Measurements from ENCODE around the gene BACH2.
"Not testable (repeated sequence)": the region's sequence is repeated elsewhere in the genome, so short reads cannot be mapped to it uniquely, and the experiment has no call there.

BACH2 gene

DNA sequence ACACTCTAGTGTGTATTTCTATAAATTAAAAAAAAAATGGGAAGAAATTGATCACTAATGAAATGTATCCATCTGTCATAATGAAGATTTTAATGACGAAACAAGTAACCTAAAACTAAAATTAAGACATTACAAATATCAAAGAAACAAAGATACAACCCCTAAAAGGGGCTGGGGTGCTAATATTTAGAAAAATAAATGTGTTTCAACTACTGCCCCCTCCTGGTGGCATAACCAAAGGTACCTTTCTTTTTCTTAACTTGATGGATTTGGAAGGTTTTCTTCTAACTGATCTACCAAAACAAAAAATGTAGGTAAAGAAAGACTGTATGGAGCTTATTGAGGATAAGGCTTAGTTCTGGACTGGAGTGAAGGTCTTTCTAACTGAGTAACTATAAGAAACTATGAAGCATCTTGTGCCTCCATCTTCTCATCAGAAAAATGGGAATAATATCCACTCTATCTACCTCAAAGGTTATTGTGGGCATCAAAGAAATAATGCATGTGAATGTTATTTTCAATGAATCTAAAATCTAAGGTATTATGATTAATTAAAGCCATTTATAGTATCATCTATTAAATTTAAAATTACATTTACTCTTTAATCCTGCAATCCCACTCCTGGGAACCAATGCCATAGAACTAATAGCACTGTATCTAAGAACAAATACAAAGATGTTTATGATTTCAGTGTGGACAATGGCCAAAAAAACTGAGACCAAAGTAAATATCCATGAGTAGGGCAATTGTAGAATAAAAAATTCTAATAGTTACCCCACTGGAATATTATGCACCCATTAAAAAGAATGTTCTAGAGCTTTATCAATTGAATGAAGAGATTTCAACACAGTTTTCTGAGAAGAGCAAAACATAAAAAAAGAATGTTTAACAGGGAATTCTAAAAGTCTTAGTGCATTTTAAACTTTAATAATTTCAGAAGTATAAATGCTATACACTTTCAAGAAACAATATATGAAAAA, 117.2 kb downstream of the BACH2 start:
- DNase-seq: no peak

DNA sequence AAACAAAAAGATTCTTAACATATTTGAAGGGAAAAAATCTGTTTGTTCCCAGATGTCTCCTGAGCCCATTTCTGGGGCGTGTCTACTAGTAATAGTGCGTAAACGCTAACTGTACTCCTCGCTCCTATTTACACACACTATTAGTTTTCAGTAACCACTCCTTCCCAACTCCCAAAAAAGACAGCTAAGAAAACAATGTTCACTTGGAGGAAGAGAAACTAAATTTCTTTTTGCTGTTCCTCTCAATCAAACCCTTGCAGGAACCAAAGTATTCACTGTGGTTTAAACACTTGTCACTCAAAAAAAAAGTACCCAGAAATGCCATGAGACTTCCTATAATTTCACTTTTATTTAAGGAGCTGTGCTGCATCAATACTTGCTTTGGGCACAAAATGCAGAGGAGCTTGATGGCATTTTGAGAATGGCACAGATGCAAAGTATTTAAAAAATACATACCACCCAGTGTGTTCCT, 118.2 kb downstream of the BACH2 start:
- DNase-seq: no peak

DNA sequence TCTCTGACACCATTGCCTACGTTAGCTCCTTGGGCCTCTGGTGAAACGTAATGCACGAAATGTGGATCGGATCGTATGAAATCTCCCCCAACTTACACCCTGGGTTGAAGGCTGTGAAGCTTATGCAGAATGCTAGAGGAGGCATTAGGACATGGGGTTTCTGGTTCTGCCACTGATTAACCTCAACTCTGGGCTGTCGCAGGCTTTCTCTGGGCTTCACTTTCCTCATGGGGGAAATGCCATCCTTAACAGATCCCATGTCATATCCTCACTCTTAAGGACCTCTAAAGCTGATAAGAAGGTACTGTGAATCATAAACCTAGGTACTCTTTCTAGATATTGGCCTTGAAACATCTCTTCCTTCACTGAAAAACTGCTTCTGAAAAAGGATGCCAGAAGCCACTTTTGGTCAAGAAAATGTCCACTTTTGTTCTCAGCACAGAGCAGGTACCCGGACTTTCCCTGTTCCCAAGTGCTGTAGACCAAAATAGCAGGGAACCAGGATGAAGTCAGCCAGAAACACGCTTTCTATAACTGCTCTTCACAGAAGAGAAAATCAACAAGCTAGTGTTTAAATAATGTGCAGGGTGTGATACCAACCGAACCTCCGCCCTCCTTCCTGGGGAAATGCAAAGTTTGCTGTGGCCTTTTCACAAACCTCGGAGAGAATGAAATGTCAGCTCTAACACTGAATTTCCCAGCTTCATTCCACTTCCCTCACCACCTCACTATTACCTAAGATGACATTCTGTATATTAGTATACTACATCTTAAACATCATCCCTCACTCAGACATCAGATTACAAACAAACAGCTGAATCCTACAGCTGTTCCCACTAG, 118.9 kb downstream of the BACH2 start:
- DNase-seq: no peak

DNA sequence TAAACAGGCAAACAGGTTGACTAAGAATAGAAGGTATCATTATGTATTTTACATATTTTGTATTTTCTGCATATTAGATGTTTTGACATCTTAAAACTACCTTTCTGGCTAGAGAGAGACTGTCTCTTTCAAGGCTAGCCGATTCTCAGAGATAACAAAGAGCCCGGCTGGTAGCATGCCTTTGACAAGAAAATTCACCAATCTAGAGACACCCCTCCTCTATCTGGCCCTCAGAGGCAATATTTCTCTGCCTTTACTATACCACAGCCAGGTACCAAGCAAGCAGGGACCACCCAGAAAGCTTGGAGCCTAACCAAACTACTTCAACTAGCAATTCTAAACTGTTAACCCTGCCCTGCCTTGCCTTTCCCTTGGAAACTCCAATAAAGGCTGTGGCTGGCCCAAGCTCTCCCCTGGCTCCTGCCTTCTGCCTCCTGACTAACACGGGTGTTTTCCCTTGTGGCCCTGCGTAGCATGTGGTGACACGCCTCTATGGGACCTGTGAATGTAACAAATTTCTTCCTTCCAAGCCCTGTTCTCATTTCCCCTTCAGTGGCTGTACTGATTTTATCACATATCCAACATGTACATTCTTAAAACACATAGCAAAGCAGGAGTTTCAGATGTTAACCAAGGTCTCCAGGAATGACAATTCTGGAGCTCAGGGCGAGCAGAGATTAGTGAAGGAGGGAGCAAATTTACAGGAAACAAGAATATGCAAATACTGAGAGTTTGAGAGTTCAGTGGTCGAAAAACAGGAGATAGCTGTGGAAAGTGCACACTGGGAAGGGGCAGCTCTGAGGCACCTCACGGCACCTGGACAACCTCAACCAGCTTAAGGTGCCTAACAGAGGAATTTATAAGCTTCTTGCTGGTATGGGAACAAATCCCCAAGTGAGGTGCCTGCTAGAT, 120.8 kb downstream of the BACH2 start:
- no peak for DNase-seq

DNA sequence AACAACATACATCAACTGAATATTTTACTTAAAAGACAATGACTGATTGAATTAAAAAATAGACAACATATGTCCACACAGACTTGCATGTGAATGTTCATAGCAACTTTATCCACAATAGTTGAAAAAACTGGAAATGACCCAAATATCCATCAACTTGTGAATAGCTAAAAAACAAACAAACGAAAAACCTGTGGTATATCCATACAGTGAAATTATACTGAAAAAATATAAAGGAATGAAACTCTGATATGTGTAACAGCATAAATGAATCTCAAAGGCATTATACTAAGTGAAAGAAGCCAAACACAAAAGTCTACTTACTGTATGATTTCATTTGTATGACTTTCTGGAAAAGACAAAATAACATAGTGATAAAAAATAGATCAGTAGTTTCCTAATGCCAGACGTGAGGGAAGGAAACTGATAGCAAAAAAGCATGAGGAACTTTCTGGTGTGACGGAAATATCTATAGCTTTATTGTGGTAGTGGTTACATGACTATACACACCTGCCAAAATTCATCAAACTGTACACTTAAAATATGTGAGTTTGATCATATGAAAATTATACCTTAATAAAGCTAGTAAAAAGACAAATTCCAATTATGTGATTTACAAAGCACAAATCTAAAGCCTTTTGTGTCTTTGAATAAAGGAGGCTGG, 123.2 kb downstream of the BACH2 start:
- no peak for DNase-seq

DNA sequence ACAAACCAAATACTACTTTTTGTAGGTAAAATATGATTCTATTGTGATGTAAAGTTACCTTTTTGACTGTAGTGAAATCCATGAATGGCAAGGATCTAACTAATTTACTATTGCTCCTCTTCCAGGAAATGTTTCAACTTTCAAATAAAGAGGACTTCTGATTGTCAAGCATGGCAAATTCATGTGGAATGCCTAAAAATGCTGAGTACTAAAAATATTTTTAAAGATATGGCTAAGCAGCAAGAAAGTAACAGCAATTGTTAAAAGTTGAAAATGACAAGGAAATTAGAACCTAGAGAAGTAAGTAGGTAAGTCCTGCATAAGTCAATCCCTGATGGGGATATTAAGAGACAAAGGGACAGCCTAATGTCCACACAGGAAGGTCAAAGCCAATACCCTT, 126.0 kb downstream of the BACH2 start:
- no peak for DNase-seq

DNA sequence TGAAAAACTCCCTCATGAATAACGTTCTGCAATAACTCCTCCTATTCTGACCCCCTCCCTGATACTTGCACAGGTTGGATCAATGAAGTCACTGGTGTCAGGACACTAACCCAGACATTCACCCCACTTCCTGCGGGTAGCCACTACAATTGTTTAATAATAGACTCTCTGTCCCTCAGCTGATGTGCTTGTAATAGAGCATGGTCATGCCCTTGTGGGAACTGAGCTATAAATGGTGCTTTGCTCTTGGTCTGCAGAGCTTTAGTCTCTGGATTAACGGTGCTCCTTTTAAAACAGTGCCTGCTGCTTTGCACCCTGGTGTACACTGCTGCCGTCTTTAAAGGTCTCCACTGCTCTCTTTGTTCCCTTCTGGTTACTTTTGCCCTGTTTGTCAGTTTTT, 127.3 kb downstream of the BACH2 start:
- no peak for DNase-seq

DNA sequence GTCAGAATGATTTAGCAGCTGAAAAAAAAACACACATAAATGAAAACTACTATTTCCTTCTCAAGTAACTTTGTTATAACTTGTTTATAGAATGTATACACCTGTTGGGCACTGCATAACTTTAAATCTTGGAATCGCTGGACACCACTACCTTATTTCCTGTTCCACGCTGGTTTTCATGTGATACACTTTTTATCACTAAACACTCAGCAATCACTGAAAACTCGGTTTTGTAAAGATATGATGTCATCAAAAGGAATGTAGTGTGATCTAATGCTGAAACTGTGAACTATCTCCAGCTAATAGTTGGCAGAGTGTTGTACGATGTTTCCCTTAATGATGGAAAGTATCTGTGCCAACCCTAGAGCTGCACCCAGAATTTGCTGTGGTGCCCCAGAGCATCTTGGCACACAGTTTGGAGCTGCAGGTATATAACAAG, 127.9 kb downstream of the BACH2 start:
- no peak for DNase-seq

DNA sequence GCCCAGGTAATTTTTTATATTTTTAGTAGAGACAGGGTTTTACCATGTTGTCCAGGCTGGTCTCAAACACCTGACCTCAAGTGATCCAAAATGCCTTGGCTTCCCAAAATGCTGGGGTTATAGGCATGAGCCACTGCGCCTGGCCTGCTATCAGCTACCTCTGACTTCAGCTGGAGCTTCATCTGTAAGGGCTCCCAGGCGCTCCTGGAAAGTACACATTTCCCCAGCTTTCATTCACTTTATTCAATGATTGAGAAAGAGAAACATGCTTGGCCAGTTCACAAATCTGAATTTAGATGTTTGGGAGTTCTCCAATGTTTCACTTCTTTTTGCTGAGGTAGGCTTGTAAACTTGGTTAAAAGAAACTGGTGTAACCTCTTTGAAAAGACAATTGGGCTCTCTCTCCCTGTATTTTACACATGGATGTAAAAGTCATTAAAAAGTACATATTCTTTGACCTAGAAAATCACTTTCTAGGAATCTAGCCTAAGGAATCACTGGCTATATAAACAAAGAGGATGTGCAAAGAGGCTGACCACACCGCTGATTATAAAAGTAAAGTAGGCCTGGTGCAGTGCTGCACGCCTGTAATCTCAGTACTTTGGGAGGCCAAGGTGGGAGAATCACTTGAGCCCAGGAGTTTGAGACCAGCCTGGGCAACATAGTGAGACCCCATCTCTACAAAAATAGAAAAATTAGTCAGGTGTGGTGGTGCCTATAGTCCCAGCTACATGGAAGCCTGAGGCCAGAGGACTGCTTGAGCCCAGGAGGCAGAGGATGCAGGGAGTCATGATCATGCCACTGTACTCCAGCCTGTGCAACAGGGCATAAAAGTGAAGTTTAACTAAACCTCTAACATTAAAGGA, 128.9 kb downstream of the BACH2 start:
- no peak for DNase-seq

DNA sequence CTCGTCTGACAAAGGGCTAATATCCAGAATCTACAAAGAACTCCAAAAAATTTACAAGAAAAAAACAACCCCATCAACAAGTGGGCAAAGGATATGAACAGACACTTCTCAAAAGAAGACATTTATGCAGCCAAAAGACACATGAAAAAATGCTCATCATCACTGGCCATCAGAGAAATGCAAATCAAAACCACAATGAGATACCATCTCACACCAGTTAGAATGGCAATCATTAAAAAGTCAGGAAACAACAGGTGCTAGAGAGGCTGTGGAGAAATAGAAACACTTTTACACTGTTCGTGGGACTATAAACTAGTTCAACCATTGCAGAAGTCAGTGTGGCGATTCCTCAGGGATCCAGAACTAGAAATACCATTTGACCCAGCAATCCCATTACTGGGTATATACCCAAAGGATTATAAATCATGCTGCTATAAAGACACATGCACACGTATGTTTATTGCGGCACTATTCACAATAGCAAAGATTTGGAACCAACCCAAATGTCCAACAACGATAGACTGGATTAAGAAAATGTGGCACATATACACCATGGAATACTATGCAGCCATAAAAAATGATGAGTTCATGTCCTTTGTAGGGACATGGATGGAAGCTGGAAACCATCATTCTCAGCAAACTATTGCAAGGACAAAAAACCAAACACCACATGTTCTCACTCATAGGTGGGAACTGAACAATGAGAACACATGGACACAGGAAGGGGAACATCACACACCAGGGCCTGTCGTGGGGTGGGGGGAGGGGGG, 130.3 kb downstream of the BACH2 start:
- not testable (repeated sequence) for DNase-seq

DNA sequence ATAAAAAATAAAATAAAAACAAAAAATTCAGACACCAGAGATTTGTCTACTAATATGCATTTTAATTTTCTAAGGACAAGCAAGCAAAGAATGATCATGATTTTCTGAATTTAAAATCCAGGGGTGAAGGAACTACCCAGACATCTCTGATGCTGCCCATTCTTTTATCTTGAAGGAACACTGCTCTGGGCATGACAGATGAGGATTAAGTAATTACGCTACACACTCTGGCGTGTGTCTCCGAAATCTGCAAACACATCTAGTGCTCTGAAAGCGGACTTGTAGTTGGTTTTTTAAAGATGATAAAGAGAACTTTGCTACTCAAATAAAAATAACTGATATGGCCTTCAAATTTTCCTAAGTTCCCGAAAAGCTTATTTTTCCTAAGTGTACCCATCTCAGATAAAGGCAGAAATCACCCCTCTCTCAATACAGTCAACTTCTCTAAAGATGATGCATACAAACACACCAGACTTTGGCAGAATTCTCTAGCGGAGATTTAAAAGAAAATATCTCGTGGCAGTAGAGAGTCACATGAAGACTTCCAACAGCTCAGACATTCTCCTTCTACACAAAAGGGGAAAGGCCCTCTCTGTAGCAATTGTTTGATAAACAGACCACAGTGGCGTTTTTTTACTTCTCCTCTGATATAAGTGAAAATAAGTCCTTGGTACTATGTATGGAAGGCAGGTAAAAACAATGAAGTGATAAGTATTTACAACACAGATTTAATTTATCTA, 133.8 kb downstream of the BACH2 start:
- DNase-seq: no peak

DNA sequence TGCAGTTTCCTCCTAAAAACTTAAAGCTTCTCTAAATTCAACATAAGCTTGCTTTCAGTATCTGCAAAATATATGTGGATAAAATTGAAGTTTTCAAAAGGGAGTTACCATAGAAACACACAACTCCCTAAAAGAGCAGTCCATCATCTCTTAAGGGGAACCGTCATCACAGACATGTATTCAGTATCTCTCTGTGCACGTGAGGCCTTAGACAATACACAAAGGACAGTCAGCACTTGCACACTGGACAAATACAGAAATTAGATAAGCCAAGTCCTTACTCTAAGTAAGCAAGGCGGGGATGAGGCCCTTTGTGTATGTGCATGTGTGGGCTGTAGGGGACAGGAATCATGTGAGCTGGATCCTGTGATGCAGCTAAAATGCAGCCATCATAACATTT, 136.6 kb downstream of the BACH2 start:
- no peak for DNase-seq

DNA sequence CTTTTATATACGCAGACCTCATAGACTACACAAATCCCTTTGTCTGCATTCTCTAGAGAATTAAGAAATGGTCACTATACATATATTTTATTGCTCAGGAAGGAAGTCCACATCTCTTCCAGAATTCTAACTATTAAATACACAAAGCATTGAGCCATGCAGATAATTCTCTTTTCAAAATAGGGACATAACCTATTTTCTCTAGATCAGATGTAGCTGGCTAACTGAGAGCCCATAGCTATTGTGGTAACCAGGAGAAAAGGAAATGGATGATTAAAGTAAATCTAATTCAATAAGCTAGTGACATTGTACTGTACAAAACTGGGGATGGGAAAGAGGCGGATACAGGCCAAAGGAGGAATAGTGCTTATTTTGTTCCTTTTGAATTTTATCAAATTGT, 137.2 kb downstream of the BACH2 start:
- DNase-seq: no peak

DNA sequence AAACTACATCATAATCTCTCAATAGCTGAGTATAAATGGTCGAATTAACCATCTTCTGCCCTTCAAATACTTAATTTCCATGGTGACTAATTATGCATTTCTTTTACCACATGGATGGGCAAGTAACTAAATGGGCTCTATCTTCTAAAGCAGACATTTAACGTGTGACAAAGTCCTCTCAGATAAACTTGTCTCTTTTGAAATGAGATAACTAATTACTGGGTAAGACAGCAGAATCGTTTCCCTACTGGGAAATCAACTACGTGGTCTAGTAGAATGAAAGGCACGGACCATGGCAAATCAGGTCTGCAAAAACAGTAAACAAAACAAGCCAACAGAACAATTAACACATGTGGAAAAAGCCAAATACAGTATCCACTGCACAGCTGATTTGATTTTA, 137.7 kb downstream of the BACH2 start:
- DNase-seq: no peak

DNA sequence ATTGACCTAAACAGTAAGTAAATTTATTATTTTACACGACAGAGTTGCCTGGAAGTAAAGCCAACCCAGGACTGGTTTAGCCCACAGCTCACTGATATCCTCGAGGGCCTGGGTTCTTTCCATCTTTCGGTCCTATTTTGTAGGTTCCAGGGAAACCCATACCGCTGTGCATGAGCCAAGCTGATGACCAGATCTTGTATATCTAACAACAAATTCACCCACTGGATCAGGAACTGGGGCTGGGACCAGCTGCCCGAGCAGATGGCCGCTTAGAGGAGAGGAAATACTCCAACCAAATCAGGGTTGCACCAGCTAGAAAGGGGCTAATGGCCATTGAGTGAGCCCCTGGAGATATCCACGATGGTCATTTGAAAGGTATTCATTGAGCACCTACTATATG, 139.2 kb downstream of the BACH2 start:
- DNase-seq: no peak

DNA sequence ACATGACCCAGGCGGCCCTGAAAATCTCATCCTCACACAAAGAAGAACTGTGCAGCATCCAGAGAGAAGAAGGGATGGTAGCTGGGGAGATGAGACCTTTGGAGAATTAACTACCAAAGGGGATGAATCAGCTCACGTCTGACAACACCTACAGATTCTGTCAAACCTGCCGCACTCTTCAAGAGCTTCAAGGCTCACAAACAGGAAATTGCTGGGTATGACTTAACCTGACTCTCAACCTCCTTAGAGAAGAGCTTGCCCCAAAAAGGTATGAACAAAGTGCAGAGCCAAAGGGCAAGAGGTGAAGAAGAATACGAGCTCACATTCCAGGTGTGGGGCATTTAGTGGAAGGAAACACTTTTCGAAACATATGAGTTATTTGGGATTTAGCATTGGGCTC, 139.8 kb downstream of the BACH2 start:
- no peak for DNase-seq

DNA sequence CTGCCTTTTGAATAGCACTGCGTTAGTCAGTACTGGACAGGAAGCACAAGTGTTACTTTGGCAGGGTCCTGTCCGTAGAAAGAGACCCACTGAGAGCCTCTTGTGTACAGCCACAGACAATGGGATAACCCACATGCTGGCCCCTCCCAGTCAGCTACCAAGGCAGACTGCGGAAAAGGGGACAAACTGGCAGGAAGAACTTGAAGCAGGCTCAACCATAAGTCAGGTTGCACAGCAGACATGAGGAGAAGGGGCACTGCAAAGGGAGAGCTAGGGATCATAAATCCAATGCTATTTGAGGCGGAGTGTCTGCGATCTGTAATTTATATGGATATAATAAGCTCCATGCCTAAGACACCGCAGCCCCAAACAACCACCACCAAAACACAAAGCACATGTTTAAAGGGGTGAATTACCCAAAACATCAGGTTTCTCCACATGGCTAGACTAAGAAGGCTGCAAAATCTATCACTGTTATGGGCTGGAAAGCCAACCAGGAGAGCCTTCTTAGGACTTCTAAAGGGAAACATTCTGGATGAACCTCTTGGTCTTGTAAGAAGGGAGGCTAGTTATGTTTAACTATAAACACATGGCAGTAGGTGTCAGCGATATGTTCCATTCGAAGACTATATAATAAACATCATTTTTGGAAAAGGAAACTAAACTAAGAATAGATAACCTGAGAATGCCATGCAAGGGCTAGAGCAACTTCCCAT, 141.7 kb downstream of the BACH2 start:
- no peak for DNase-seq

DNA sequence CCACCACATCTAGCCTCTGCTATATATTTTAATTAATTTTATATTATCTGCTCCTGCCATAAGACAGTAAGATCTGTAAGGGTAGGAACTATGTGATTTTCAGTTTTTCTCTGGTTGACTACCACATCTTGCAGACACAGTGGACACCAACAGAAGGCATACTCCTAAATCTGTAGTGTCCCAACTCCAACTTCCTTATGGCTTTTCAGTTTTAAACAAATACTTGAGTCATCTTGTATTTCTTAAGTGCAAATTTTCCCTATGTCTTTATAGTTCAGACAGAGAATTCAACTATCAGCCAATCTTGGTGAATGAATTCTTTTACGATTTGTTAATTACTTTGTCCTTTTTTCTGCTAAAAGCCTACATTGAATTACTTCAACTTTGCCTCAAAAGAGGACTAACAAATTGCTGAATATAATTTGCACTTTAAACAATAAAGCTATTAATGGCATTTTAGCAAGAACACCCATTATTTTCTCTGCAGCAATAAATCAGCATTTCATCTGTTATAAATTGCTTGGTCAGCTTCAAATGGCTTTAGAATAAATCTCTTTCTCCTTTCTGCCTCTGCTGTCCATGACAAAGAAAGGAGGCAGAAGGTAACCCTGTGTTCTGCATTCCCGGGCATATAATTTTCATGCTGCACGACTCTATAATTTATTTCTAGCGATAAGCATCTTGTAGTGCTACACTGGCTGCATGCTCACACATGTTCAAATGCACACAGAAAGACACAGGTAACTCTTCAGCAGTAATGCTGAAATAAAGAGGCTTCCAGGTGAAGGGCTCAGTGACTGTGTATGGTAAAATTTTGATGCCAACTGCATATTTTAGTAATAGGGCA, 144.8 kb downstream of the BACH2 start:
- DNase-seq: peak; percentile 14
